SJSA1 (cell line): ENCODE measurements around the gene TMEM250. TPM values are rescaled to one million over a fixed set of nuclear protein-coding genes. Genes with fewer than 3 reads are reported as not detected.
A peak's percentile ranks its signal among the peaks of the same experiment; 100 is the strongest.
"Not testable (repeated sequence)": the region's sequence is repeated elsewhere in the genome, so short reads cannot be mapped to it uniquely, and the experiment has no call there.

Experiments
- DNase-seq, 2 experiments: peaks; one replicate each; pipeline ENCODE4 v3.0.0-alpha.2; 2015 to 2020; ENCODE audit warnings: low spot score in 2 of 2, low read depth in 1 of 2
- H3K27ac ChIP-seq: fragments of 250-450 bp; sonication (Bioruptor Pico); 2 replicates; pipeline ENCODE4 v1.5.1; 2020; ENCODE audit warnings: mild to moderate bottlenecking, moderate library complexity
- H3K27me3 ChIP-seq: fragments of 250-450 bp; sonication (Bioruptor Pico); replicated peaks from 2 replicates; pipeline ENCODE4 v1.5.1; 2020; ENCODE audit warnings: mild to moderate bottlenecking, moderate library complexity
- H3K36me3 ChIP-seq: fragments of 250-450 bp; sonication (Bioruptor Pico); 2 replicates; pipeline ENCODE4 v1.5.1; 2020; ENCODE audit warnings: mild to moderate bottlenecking
- H3K4me1 ChIP-seq: fragments of 250-450 bp; sonication (Bioruptor Pico); replicated peaks from 2 replicates; pipeline ENCODE4 v1.6.1; 2021; ENCODE audit warnings: mild to moderate bottlenecking
- H3K4me3 ChIP-seq: fragments of 250-450 bp; sonication (Bioruptor Pico); 2 replicates; pipeline ENCODE4 v1.5.1; 2020; ENCODE audit warnings: mild to moderate bottlenecking
- H3K9me3 ChIP-seq: fragments of 250-450 bp; sonication (Bioruptor Pico); replicated peaks from 2 replicates; pipeline ENCODE4 v1.5.1; 2020; ENCODE audit warnings: mild to moderate bottlenecking
- total RNA-seq: library from RNA; depleted of rRNA; stranded (reverse); fragments of >200 nt; shearing (Covaris generic); gene quantifications from 2 replicates; pipeline ENCODE4 v1.2.3, GENCODE V29; 2014

Gene TMEM250
- total RNA-seq, 1 experiment from 2014 or later, result 27.8 TPM

DNA sequence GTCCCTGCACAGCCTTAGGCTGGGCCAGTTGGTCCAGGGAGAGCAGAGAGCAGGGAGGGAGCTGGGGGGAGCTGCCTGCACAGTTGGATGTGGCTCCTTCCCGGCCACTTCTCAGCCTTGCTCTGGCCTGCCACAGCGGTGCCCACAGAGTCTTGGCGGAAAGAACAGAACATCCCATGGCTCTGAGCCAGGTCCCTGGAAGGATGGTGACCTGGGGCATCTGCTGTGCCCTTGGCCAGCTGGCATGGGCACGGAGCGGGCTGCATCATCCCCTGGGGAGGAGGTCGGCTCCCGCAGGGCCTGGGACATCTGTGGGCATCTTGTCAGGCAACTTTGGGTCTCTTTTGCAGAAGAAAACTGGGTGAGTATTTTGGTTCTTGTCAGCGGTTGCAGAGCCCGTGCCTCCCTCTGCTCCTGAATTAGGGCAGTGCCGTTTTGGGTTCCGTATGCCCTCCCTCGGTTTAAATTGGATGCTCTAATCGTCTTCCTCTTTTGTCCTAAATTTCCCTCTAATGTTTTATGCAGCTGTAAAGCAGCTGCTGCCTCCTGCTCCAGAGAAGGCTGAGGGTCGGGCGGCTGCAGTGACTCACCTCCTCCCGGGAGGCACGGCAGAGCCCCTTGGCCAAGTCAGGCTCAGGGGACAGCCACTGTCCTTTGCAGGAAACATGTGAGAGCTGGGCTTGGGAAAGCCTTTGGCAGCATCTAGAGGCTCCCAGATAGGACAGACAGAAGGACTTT lies 13.1 kb downstream of the TMEM250 start:
- Histone ChIP-seq H3K27me3 (no peaks in the 10 kb centered on the region), H3K9me3 (no peaks in the 10 kb centered on the region), H3K4me1 (peaks cover 27% of the 10 kb centered on the region), H3K36me3 (no peaks in the 10 kb centered on the region), H3K4me3 (no peak overlapping the region), H3K27ac (no peak overlapping the region)
- DNase-seq, result peak in 1 of 2 experiments; percentile 27

DNA sequence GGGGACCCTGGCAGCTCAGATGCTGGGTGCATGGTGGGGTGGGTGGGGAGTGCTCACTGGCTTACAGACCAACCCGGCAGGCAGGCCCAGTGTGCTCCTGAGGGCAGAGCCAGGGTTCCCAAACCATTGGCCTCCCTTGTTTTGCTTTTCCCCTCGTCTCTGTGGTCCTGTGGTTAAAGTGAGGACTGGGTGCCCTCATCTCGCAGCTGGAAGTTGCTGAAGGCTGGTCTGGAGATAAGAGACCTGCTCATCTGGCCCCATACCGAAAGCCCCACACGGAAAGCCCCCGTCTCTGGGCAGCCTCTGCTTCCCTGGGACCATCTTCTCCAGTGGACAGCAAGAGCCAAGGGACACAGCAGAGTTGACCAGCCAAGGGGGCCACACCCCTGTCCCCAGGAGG lies 13.8 kb downstream of the TMEM250 start:
- no peaks in the 10 kb centered on the region for H3K36me3 ChIP-seq
- peaks cover 24% of the 10 kb centered on the region for H3K4me1 ChIP-seq
- no peaks in the 10 kb centered on the region for H3K27me3 ChIP-seq
- no peak for DNase-seq
- no peak overlapping the region for H3K27ac ChIP-seq
- no peaks in the 10 kb centered on the region for H3K9me3 ChIP-seq
- no peak overlapping the region for H3K4me3 ChIP-seq

DNA sequence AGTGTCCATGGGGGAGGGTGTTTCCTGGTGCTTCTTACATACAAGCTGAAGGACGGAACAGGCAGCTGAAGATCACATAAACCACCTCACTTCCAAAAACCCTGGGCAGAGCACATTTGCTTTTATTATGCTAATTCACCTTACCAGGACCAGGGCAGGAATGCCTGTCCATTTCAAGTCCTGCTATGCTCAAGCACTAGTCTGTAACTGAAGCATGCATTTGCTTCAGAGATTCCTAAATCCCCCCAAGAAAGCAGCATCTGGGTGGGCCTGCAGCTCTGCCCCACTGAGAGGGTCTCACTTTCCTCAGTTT lies 14.2 kb downstream of the TMEM250 start:
- H3K4me3 ChIP-seq, result no peak overlapping the region
- H3K27me3 ChIP-seq, result no peaks in the 10 kb centered on the region
- H3K9me3 ChIP-seq, result no peaks in the 10 kb centered on the region
- peaks cover 19% of the 10 kb centered on the region for H3K4me1 ChIP-seq
- no peak overlapping the region for H3K27ac ChIP-seq
- no peak for DNase-seq
- no peaks in the 10 kb centered on the region for H3K36me3 ChIP-seq

GRCh38 chr9:136103651-136104487 lies 14.8 kb downstream of the TMEM250 start:
- H3K27ac ChIP-seq, result no peak overlapping the region
- no peaks in the 10 kb centered on the region for H3K9me3 ChIP-seq
- peaks cover 16% of the 10 kb centered on the region for H3K4me1 ChIP-seq
- no peak overlapping the region for H3K4me3 ChIP-seq
- H3K27me3 ChIP-seq, result no peaks in the 10 kb centered on the region
- DNase-seq, result no peak
- H3K36me3 ChIP-seq, result no peaks in the 10 kb centered on the region

GRCh38 chr9:136101615-136102074 lies 17.0 kb downstream of the TMEM250 start:
- not testable (repeated sequence) for H3K36me3 ChIP-seq, H3K27me3 ChIP-seq, H3K9me3 ChIP-seq, DNase-seq, H3K27ac ChIP-seq, H3K4me3 ChIP-seq
- peaks cover 15% of the 10 kb centered on the region for H3K4me1 ChIP-seq

- Histone ChIP-seq H3K27me3 (no peaks in the 10 kb centered on the region), H3K4me1 (peaks cover 10% of the 10 kb centered on the region), H3K36me3 (no peaks in the 10 kb centered on the region), H3K4me3 (no peak overlapping the region), H3K9me3 (no peaks in the 10 kb centered on the region), H3K27ac (no peak overlapping the region)
- no peak for DNase-seq
Observed at GRCh38 chr9:136100700-136101614, 17.7 kb downstream of the TMEM250 start.

DNA sequence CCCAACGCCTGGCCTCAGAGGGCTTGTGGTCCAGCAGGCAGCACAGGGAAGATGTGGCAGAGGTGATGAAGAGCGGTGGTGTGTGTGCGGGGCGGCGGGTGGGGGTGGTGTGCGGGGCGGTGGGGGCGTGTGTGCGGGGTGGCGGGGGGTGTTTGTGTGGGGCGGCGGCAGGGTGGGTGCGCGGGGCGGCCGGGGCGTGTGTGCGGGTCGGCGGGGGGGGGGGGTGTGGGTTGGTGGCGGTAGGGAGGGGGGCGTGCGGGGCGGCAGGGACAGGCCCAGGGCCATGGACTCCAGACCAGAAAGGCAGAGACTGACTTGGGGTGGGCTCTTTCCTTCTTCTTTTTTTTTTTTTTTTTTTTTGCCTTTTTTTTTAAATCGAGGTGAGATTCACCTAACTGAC lies 19.1 kb downstream of the TMEM250 start:
- H3K9me3 ChIP-seq, result no peaks in the 10 kb centered on the region
- H3K36me3 ChIP-seq, result peaks cover under 1% of the 10 kb centered on the region; the same call in 1 of the 2 replicates
- peaks cover 5% of the 10 kb centered on the region for H3K4me1 ChIP-seq
- no peaks in the 10 kb centered on the region for H3K27me3 ChIP-seq
- H3K4me3 ChIP-seq, result no peak overlapping the region
- H3K27ac ChIP-seq, result no peak overlapping the region
- no peak for DNase-seq

DNA sequence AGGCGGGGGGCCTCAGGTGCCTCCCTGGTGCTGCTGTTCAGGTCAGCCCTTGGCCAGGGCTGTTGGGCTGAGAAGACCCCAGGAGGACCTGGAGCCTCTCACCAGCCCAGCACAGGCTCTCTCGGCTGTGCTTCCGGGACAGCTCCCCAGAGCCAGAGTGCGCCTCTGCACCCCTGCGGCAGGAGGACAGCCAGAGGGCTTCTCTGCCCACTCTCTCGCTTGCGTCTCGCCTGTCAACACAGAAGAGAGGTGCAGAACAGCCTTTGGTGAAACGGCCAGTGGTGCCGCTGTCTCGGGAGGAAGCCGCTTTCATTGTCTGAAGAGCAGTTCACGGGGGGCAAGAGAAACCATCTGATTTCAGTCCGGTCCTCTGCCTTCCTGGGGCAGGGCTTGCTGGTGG lies 19.8 kb downstream of the TMEM250 start:
- peaks cover 7% of the 10 kb centered on the region; the same call in 1 of the 2 replicates for H3K36me3 ChIP-seq
- no peaks in the 10 kb centered on the region for H3K27me3 ChIP-seq
- DNase-seq, result no peak
- no peaks in the 10 kb centered on the region for H3K9me3 ChIP-seq
- H3K4me1 ChIP-seq, result peaks cover 12% of the 10 kb centered on the region
- H3K27ac ChIP-seq, result no peak overlapping the region
- H3K4me3 ChIP-seq, result no peak overlapping the region

- H3K4me3 ChIP-seq, result no peak overlapping the region
- peaks cover 18% of the 10 kb centered on the region for H3K4me1 ChIP-seq
- H3K9me3 ChIP-seq, result no peaks in the 10 kb centered on the region
- H3K27me3 ChIP-seq, result no peaks in the 10 kb centered on the region
- peaks cover 9% of the 10 kb centered on the region; the same call in 1 of the 2 replicates for H3K36me3 ChIP-seq
- no peak for DNase-seq
- no peak overlapping the region for H3K27ac ChIP-seq
Observed at GRCh38 chr9:136098210-136098609, 20.5 kb downstream of the TMEM250 start.

- peaks cover 20% of the 10 kb centered on the region for H3K4me1 ChIP-seq
- H3K9me3 ChIP-seq, result no peaks in the 10 kb centered on the region
- H3K36me3 ChIP-seq, result peaks cover 21% of the 10 kb centered on the region
- H3K27ac ChIP-seq, result no peak overlapping the region
- H3K27me3 ChIP-seq, result no peaks in the 10 kb centered on the region
- DNase-seq, result no peak
- no peak overlapping the region for H3K4me3 ChIP-seq
Observed at GRCh38 chr9:136096505-136097001, 22.1 kb downstream of the TMEM250 start.

GRCh38 chr9:136095070-136096058 lies 23.3 kb downstream of the TMEM250 start, which contains the start of gene NACC2:
Gene NACC2, minus strand, starts transcription at chr9:136095289. Its CDS starts 44,768 bp downstream, at chr9:136050521.
- Histone ChIP-seq H3K4me3 (peak within 1 kb of the TSS; percentile 72), H3K9me3 (no peaks in the 10 kb centered on the region)

More at GRCh38 chr9:136095070-136096058, 23.3 kb downstream of the TMEM250 start, which contains the start of gene NACC2:
- Histone ChIP-seq H3K27ac (no peak within 1 kb of the TSS; the same call in 1 of the 2 replicates), H3K4me1 (peaks cover 32% of the 10 kb centered on the region), H3K27me3 (no peaks in the 10 kb centered on the region), H3K36me3 (peaks cover 24% of the 10 kb centered on the region)
- DNase-seq, result peak in 1 of 2 experiments; percentile 28
